GM06990 (cell line): ENCODE data around the gene CLK1.

Experiments used
- DNase-seq: peaks from one replicate; pipeline ENCODE4 v3.0.0-alpha.2; 2011; ENCODE audit not compliant: insufficient read length; ENCODE audit errors: extremely low read depth
- H3K27me3 ChIP-seq: replicated peaks from 2 replicates; pipeline ENCODE4 v1.6.0; 2011; ENCODE audit warnings: low read length; ENCODE audit not compliant: control insufficient read depth, insufficient read depth
- H3K36me3 ChIP-seq: 2 replicates; pipeline ENCODE4 v1.5.1; 2011; ENCODE audit warnings: low read length; ENCODE audit not compliant: control insufficient read depth, insufficient read depth
- H3K4me3 ChIP-seq: replicated peaks from 2 replicates; pipeline ENCODE4 v1.5.1; 2011; ENCODE audit warnings: low read depth, mild to moderate bottlenecking, control low read depth, low read length
- TF ChIP-seq, protein P1 (sequence below): IDR thresholded peaks from 2 replicates; pipeline ENCODE4 v1.5.1; 2011; ENCODE audit warnings: low read length, control low read depth, mild to moderate bottlenecking, inconsistent platforms; ENCODE audit not compliant: insufficient read depth, poor library complexity, severe bottlenecking

CLK1 gene

DNA sequence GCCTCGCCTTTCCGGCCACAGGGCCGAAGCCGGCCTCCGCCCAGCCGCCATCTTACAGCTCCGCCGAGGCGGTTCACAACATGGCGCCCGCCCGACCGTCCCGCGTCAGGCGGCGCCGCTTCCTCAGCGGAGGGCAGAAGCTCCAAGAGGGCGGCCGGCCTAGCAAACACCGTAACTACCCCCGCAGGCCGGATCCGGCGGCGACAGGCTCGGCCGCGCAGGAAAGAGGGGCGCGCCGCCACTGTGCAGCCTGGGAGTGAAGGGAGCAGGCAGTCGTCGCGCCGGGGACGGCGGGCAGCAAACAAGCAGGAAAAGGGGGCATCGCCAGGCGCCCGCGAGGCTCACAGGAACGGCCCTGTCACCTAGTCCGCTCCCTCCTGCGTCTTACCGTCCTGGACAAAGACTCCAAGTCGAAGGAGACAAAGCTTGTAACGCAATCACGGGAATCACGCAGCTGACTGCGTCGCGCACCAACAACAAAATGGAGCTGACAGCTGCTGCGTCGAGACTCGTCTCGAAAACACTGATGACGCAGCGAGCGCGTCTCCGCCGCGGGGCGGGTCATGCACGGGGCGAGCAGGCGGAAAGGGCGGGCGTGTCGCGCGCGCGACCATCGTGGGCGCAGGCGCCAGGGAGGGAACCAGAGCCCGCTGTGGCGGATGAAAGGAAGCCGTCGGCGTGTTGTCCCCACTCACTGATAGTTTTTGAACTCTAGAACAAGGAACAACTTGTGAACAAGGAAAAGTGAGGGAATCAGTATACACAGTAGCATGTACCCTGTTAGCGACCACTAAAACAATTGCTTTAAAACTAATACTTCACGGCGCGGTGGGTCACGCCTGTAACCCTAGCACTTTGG is at the start of gene CLK1:
TSS of gene CLK1 (minus strand) at position 483 of the 859 bp plus-strand sequence. CDS start 2,796 bp downstream, outside the sequence.
- no peaks in the 10 kb centered on the region for H3K27me3 ChIP-seq
- peak; percentile 97 for DNase-seq
- TF ChIP-seq, protein P1, sequence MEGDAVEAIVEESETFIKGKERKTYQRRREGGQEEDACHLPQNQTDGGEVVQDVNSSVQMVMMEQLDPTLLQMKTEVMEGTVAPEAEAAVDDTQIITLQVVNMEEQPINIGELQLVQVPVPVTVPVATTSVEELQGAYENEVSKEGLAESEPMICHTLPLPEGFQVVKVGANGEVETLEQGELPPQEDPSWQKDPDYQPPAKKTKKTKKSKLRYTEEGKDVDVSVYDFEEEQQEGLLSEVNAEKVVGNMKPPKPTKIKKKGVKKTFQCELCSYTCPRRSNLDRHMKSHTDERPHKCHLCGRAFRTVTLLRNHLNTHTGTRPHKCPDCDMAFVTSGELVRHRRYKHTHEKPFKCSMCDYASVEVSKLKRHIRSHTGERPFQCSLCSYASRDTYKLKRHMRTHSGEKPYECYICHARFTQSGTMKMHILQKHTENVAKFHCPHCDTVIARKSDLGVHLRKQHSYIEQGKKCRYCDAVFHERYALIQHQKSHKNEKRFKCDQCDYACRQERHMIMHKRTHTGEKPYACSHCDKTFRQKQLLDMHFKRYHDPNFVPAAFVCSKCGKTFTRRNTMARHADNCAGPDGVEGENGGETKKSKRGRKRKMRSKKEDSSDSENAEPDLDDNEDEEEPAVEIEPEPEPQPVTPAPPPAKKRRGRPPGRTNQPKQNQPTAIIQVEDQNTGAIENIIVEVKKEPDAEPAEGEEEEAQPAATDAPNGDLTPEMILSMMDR, result no peak

DNA sequence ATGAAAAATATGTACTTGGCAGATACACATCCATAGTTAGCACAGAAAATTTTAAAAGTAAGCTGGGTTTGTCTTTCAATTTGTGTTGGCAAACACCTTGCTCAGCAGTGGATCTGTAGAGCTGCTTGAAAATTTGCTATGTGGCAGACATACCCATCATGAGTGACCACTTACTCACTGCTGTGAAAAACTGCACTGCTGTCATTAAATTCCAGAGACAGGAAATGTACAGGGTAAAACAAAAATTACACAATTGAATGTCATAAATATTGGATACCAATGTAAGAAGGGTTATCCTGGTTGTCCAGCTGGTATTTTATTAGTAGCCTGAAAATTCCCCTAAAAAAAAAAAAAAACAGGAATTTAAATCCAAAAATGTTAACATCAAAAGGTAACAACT is 49.2 kb upstream of the CLK1 start:
- TF ChIP-seq, protein P1, result no peak
- H3K27me3 ChIP-seq, result no peaks in the 10 kb centered on the region
- H3K36me3 ChIP-seq, result peaks cover 9% of the 10 kb centered on the region
- no peak for DNase-seq
- H3K4me3 ChIP-seq, result no peak overlapping the region

More for the DNA sequence above, at the start of gene CLK1:
- H3K4me3 ChIP-seq, result peak within 1 kb of the TSS; percentile 100
- H3K36me3 ChIP-seq, result peaks cover 2% of the 10 kb centered on the region

DNA sequence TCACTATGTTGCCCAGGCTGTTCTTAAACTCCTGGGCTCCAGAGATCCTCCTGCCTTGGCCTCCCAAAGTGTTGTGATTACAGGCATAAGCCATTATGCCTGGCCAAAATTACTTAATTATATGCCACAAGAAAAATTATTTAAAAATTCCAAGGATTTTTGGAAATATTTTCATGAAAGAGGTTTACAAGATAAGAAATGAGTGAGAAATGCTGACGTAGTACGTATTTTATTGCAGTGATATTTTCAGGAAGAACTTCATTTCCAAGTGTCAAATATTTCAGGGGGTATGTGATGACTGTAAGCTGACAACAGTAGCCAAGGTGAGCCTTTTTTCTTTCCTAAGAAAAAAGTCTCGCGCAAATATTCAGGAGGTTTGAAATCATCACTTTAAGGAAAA is 45.5 kb upstream of the CLK1 start:
- TF ChIP-seq, protein P1, result no peak
- DNase-seq, result no peak
- H3K4me3 ChIP-seq, result no peak overlapping the region
- peaks cover 9% of the 10 kb centered on the region for H3K36me3 ChIP-seq
- H3K27me3 ChIP-seq, result no peaks in the 10 kb centered on the region

DNA sequence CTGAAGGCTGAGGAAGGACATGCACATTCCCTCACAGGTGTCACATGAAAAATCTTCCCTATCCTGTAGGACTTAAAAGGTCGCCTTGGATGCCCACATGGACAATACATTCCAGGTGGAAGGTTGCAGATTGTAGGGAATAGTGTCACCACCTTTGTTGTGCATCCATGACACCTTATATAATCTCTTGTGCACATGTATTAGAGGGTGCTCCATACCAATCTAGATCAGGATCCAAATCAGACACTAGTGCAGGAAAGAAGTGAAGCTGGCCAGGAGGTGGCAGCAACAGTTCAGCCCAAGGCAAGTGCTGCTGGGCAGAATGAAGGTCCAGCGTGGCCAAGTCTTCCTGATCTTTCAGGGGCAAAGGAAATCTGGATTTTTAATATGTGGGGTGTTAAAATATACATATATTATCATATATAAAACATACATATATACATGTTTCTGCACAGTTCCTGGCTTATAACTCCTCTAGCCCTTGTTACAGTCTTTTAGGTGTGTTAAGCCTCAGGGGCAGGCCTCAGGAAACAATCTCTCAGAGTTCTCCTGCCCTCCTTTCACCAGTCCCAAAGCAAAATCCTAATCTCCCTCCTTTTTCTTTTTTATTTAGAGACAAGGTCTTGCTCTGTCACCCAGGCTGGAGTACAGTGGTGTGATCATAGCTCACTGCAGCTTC is 41.3 kb upstream of the CLK1 start:
- Histone ChIP-seq H3K27me3 (no peaks in the 10 kb centered on the region), H3K4me3 (no peak overlapping the region), H3K36me3 (peaks cover 9% of the 10 kb centered on the region)
- TF ChIP-seq, protein P1, result peak; percentile 79
- no peak for DNase-seq

DNA sequence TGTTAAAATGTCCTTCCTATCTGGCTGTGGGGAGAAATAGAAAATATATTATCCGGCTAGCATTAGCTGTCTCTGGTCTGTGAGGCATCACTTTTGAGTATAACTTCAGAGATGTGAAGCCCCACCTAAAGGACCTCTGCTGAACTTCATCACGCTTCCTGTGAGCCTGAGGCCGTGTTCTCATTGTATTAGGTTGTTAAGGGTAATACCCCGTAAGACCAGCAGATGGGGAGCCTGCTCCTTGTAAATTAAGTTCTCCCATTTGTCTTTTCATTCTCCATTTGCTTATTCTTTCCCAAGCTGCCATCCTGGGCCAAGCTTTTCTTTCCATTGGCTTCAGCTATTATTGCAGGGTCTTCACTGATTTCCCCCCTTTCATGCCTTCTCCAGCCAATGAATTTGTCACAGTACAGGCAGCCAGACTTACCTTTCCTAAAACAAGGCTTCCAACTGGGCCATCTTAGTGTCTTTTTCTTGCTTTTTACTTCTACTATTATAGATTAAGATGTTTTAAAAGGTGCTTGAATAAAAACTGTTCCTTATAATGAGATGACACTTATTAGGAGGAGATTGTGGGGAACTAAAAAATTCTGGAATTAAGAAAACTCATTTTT is 37.1 kb upstream of the CLK1 start:
- Histone ChIP-seq H3K4me3 (no peak overlapping the region), H3K36me3 (peaks cover 15% of the 10 kb centered on the region), H3K27me3 (no peaks in the 10 kb centered on the region)
- TF ChIP-seq, protein P1, result peak; percentile 80
- peak; percentile 33 for DNase-seq
